HG02678 (cell line): Measurements from ENCODE around the gene TCF3.

ENCODE experiments used
- ATAC-seq: cut with Tn5 transposase; IDR thresholded peaks from one replicate; pipeline ENCODE4 v1.9.1; 2021; ENCODE audit warnings: mild to moderate bottlenecking, moderate library complexity; ENCODE audit not compliant: unreplicated experiment

TCF3 gene

GRCh38 chr19:1612114-1613086 lies 40.0 kb downstream of the TCF3 start:
- ATAC-seq = no peak

GRCh38 chr19:1611353-1611752 lies 41.1 kb downstream of the TCF3 start:
- no peak for ATAC-seq

DNA sequence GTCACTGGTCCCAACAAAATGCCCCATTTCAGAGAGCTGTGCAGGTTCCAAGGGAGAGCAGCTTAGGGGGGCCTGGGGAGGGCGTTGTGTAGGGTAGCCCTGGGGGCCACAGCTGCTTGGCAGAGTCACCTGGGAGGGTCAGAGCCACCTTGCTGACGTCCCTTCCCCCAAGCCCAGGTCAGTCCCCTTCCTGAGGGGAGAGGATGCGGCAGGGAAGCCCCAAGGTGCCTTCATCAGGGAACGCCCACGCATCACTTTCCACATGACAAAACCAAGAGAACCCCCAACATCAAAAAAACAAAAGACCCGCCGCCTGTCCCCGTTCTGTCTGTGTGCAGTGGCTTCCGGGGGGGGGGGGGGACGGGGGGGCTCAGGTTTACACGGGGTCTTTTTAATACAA lies 41.8 kb downstream of the TCF3 start:
- ATAC-seq = no peak

DNA sequence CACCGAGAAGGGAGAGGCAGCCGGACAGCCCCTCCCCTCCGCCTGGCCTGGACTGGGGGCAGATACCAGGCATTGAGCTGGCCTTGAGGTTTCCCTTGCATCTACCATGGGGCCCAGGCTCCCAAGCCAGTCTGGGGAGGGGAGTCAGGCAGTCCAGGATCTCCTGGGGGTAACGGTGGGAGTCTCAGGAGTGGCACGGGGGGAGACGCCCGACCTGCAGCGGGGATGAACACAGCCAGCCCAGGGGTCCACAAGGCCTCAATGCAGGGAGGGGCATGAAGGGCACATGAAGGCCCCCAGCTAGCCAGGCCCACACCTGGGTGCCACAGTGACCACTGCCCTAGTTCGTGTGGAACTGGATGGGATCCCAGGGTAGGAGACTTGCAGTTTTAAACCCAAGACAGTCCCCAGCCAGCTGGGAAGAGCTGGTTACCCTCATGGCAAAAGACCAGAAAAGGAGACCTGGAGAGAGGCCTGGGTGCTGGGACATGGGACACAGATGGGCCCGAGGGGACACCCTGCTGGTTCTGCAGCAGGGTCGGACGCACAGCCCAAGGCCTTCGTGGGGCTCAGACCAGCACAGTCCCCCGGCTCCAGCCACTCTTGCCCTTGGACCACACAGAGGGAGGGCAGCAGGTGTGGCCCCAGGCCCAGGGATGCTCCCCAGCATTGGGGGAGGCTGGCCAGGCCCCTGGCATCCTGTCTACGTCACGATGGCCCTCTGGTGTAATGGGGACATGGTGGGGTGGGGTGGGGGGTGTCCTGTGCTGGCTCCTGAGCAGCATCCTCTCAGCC lies 42.5 kb downstream of the TCF3 start:
- ATAC-seq = no peak

- ATAC-seq = no peak
Observed at GRCh38 chr19:1609103-1609396, 43.4 kb downstream of the TCF3 start.

- no peak for ATAC-seq
Observed at GRCh38 chr19:1608359-1609102, 43.9 kb downstream of the TCF3 start.

DNA sequence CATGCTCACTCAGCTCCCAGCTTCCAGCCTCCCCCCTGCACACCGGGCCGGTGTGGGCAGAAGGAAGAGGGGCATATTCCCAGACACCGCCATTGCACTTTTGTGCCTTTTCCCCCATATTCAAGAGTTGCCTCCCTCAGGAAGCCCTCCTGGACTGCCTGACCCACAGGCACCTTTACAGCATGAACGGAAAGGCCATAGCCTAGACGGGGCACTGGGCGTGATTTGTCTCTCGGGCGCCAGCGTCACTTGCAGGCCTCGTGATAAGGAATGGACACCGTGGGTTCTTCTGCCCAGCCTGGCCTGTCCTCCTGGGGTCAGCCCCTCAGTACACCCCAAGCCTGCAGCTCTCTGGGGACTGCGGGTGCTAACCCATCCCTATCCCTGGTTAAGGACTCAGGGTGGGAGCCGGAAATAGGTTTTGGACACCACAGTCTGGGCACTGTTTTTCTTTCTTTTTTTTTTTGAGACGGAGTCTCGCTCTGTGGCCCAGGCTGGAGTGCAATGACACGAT lies 46.2 kb downstream of the TCF3 start:
- no peak for ATAC-seq

DNA sequence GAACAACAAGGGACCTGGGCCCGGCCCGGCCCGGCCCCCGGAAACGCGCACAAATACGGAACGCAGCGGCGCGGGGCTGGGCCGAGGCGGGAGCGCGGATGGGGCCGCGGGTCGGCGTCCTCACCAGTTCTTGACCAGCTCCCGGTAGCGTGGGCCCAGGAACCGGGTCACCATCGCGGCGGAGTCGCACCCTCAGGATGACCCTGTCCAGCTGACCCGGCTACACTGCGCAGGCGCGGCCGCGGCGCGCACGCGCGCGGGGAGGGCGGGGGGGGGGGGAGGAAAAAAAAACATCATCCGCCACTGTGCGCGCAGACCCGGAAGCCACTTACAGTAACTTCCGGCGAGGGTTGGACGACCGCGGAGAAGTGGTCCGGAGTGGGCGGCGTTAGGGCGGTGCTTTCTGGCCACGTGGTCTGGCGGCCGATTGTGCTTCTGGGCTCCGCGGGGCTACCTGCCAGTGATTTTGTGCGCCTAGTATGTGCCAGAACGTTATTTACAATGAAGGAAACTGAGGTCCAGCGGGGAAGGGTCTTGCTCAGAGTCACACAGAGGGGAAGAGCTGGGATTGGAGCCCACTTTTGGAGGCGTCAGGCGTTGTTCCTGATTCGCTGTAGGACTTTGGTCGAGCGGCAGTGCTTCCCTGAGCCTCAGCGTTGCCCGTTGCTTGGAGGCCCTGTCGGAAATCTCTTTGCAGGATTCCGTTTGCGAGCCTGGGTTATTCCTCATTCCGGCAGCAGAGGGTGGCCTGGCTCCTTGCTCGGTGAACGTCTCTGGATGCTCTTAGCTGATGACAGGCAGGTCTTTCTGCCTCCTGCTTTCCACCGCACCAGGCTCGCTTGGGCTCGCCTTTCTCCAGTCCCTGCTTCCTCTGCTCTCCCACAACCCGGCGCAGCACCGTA lies 46.9 kb downstream of the TCF3 start, which contains the start of gene UQCR11:
Gene UQCR11 (minus strand): TSS at position 227 of the 902 bp plus-strand sequence. CDS start 53 bp downstream, at position 174.
- ATAC-seq = peak; percentile 77

GRCh38 chr19:1602091-1602707 lies 50.2 kb downstream of the TCF3 start:
- ATAC-seq = no peak

GRCh38 chr19:1601613-1602064 lies 50.8 kb downstream of the TCF3 start:
- ATAC-seq = no peak

- no peak for ATAC-seq
Observed at GRCh38 chr19:1599460-1599846, 53.0 kb downstream of the TCF3 start.

DNA sequence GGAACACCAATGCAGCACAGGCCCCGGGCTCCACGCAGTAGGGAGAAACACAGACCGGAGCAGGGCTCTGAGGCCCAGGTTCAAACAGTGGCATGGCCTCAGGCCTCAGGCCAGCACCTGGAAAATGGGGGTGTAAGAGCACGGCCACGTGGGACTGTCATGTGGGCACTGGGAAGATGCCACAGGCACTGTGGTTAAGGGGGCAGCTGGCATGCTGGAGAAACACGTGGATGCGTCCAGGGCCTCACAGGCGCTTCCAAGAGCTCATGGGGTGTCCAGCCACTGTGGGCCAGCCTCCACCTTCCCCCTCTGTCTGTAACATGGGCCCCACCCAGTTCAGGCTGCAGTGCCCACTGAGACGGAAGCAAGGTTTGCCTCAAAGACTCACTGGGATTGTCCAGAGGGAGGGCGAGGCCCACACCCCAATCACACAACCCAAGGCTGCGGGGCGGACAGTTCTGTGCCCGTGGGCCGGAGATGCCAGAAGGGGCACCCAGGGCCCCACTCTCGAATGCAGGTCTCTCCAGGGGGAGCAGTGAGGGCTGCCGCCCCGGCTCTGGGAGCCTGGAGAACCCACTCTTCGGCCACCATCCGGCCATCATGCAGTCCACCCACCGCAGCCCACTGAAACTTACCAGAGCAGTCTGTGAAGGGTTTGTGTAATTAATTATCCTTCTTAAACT lies 53.5 kb downstream of the TCF3 start:
- no peak for ATAC-seq

GRCh38 chr19:1593501-1593772 lies 59.0 kb downstream of the TCF3 start:
- no peak for ATAC-seq

DNA sequence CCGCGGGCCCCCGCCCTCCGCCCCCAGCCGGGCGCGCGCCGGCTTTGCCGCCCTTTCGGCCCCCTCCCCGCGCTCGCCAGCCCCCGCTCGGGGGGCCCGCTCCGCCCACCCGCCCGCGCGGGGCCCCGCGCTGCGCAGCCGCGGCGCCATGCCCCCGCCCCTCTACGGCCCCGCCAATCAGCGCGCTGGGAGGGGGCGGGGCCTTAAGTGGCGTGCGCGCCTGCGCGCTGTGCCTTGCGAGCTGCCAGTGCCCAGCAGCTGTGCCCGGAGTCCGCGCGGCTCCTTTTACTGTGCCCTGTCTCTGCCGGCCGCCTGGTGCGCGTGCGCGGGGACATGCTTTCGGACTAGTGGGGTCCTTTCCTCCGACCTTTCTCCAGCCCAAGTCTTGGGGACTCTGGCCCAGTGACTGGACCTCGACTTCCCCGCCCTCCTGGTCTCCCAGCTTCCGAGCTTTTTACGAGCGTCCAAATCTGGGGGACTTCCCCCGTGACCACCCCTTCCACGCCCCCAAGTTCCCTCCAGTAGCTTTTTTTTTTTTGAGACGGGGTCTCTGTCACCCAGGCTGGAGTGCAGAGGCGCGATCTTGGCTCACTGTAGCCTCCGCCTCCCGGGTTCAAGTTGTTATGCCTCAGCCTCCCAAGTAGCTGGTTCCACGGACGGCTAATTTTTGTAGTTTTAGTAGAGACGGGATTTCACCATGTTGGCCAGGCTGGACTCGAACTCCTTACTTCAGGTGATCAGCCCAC lies 59.5 kb downstream of the TCF3 start, which contains the start of gene MBD3:
Gene MBD3 (minus strand): TSS at position 111 of the 746 bp plus-strand sequence. CDS start 234 bp downstream, outside the sequence.
- ATAC-seq = peak; percentile 75

- ATAC-seq = peak; percentile 71
Observed at GRCh38 chr19:1592024-1592754, 60.2 kb downstream of the TCF3 start.

DNA sequence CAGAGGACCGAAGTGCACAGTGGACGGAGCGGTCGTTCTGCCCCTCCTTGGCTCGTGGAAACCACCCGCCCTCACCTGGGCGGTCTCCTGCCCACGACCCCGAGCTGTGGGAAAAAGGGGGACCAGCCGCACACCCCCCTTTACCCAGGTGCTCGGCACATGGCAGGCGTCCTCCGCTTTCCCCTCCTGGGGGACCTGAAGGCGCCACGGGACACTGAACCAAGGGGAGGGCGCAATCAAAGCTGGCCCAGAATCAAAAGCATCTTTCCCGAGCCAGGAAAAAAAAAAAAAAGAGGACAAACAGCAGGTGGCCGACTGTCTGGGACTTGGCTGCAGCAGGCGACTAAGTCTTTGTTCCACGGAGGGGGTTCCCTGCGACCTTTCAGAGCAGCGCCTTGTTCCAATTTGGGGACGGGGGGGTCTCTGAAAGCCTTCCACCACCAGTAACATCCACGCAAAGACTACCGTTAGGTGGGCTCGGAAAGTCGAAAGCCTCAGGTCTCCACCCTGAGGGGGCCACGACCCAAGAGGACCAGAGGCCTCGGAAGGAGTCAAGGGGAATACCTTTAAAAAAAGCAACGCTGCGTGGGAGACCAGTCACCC lies 60.9 kb downstream of the TCF3 start:
- ATAC-seq = no peak
